ENCODE measurements around the gene RPL37A.

The RPL37A gene

GRCh38 chr2:216541505-216541904 is 42.9 kb downstream of the RPL37A start:
- H3K27ac ChIP-seq, result no peak overlapping the region
- H3K79me2 ChIP-seq (ENCODE audit: insufficient read depth, low read depth), result no peaks in the 10 kb centered on the region
- no peak overlapping the region for H2AFZ ChIP-seq (ENCODE audit: low read depth)
- no peaks in the 10 kb centered on the region for H3K27me3 ChIP-seq (ENCODE audit: insufficient read depth, low read depth)
- no peak overlapping the region for H3K4me3 ChIP-seq (IDR thresholded peaks at IDR 0.05; ENCODE audit: insufficient read depth, low read depth, low read length)
- no peaks in the 10 kb centered on the region for H4K20me1 ChIP-seq (ENCODE audit: insufficient read depth)
- H3K4me2 ChIP-seq, result no peak overlapping the region
- TF ChIP-seq, protein P1, sequence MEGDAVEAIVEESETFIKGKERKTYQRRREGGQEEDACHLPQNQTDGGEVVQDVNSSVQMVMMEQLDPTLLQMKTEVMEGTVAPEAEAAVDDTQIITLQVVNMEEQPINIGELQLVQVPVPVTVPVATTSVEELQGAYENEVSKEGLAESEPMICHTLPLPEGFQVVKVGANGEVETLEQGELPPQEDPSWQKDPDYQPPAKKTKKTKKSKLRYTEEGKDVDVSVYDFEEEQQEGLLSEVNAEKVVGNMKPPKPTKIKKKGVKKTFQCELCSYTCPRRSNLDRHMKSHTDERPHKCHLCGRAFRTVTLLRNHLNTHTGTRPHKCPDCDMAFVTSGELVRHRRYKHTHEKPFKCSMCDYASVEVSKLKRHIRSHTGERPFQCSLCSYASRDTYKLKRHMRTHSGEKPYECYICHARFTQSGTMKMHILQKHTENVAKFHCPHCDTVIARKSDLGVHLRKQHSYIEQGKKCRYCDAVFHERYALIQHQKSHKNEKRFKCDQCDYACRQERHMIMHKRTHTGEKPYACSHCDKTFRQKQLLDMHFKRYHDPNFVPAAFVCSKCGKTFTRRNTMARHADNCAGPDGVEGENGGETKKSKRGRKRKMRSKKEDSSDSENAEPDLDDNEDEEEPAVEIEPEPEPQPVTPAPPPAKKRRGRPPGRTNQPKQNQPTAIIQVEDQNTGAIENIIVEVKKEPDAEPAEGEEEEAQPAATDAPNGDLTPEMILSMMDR (conservative IDR thresholded peaks at IDR 0.05; ENCODE audit: low read depth, low read length), result no peak
- no peaks in the 10 kb centered on the region for H3K4me1 ChIP-seq (ENCODE audit: low read depth, poor library complexity, severe bottlenecking)
- H3K9ac ChIP-seq, result no peak overlapping the region
- H3K36me3 ChIP-seq (ENCODE audit: insufficient read depth), result no peaks in the 10 kb centered on the region

DNA sequence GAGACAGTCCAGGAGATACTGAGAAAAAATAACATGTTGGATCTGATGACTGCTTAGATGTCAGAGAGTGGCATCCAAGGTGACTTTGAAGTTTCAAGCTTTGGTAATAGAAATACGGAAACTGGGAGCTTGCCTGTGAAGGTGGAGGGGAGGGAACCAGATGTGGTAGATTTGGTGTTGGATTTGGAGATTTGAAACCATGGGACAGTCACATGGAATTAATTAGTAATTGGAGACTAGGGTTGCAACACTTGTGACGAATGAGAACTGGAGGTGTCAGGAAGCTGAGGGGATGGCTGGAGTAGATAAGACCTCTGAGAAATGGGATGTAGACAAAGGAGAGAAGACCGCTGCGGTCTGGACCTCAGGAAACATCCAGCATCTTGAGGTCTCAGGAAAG is 46.7 kb downstream of the RPL37A start:
- TF ChIP-seq, protein P1 (conservative IDR thresholded peaks at IDR 0.05; ENCODE audit: low read depth, low read length), result no peak
- no peaks in the 10 kb centered on the region for H3K4me1 ChIP-seq (ENCODE audit: low read depth, poor library complexity, severe bottlenecking)
- H3K27ac ChIP-seq, result no peak overlapping the region
- H3K4me3 ChIP-seq (IDR thresholded peaks at IDR 0.05; ENCODE audit: insufficient read depth, low read depth, low read length), result no peak overlapping the region
- H3K36me3 ChIP-seq (ENCODE audit: insufficient read depth), result no peaks in the 10 kb centered on the region
- no peak overlapping the region for H2AFZ ChIP-seq (ENCODE audit: low read depth)
- no peak overlapping the region for H3K4me2 ChIP-seq
- no peaks in the 10 kb centered on the region for H3K27me3 ChIP-seq (ENCODE audit: insufficient read depth, low read depth)
- H4K20me1 ChIP-seq (ENCODE audit: insufficient read depth), result no peaks in the 10 kb centered on the region
- no peak overlapping the region for H3K9ac ChIP-seq
- H3K79me2 ChIP-seq (ENCODE audit: insufficient read depth, low read depth), result no peaks in the 10 kb centered on the region

DNA sequence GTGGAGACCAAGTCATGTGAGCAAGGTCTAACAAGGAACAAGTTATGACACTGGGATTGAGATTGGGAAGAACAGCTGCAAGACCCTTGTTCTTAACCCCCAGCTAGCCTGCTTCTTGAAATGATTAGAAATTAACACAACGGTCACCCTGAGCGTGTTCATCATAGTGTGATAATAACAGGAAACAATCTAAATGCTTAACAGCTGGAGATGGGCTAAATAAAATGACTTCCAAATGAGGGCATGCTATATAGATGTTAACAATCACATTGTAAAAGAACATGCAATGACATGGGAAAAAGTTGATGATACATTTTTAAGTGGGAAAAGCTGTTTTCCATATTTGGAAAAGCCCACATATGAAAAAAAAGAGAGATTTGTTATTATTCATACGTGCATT is 47.6 kb downstream of the RPL37A start:
- no peak overlapping the region for H3K4me3 ChIP-seq (IDR thresholded peaks at IDR 0.05; ENCODE audit: insufficient read depth, low read depth, low read length)

DNA sequence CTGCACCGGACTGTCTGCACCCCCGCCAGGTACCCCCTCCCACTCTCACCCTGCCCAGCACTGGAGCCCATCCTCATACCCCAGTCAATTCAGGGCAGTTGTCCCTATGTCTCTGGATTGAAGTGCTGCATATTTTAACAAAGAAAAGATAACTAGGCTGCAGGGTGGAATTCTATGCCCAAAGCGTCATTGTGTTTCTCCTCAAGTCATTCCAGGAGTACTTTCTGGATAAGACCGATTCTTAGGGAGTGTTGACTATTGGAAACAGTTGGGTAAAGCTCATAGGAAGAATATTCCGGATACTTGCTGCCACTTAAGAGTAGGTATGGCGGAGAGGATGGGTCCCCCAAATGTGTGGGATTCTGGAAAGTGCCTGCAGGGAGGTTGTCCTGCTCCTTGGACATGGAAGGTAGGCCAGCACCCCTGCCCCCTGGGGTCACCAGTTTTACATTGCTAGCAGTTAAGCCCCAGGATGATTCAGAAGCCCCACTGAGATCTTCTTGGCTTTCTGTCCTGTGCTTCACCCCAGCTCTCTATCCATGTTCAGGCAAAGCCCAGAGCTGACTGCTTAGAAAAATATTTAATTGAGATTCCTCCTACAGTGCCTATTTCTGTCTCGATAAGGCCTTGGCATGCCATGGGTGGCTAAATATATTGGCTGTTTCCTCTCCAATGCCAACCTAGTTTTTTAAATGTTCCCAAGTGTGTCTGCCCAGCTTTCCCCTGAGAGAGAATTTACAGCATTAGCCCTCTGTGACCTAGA is 48.2 kb downstream of the RPL37A start:
- Histone ChIP-seq H3K4me3 (IDR thresholded peaks at IDR 0.05; ENCODE audit: insufficient read depth, low read depth, low read length) (no peak overlapping the region), H3K4me2 (no peak overlapping the region), H4K20me1 (ENCODE audit: insufficient read depth) (no peaks in the 10 kb centered on the region), H2AFZ (ENCODE audit: low read depth) (no peak overlapping the region), H3K27me3 (ENCODE audit: insufficient read depth, low read depth) (no peaks in the 10 kb centered on the region), H3K36me3 (ENCODE audit: insufficient read depth) (no peaks in the 10 kb centered on the region), H3K79me2 (ENCODE audit: insufficient read depth, low read depth) (no peaks in the 10 kb centered on the region), H3K27ac (no peak overlapping the region), H3K4me1 (ENCODE audit: low read depth, poor library complexity, severe bottlenecking) (no peaks in the 10 kb centered on the region), H3K9ac (no peak overlapping the region)
- TF ChIP-seq, protein P1 (conservative IDR thresholded peaks at IDR 0.05; ENCODE audit: low read depth, low read length), result no peak

More for the DNA sequence above, 47.6 kb downstream of the RPL37A start:
- H3K27ac ChIP-seq, result no peak overlapping the region
- H3K9ac ChIP-seq, result no peak overlapping the region
- no peaks in the 10 kb centered on the region for H3K79me2 ChIP-seq (ENCODE audit: insufficient read depth, low read depth)
- no peaks in the 10 kb centered on the region for H4K20me1 ChIP-seq (ENCODE audit: insufficient read depth)
- TF ChIP-seq, protein P1 (conservative IDR thresholded peaks at IDR 0.05; ENCODE audit: low read depth, low read length), result no peak
- no peak overlapping the region for H2AFZ ChIP-seq (ENCODE audit: low read depth)
- H3K27me3 ChIP-seq (ENCODE audit: insufficient read depth, low read depth), result no peaks in the 10 kb centered on the region
- no peaks in the 10 kb centered on the region for H3K36me3 ChIP-seq (ENCODE audit: insufficient read depth)
- no peaks in the 10 kb centered on the region for H3K4me1 ChIP-seq (ENCODE audit: low read depth, poor library complexity, severe bottlenecking)
- no peak overlapping the region for H3K4me2 ChIP-seq
